Ovary (tissue), 3 donors: ENCODE measurements around the gene PAX2.

ENCODE experiments used
- POLR2A ChIP-seq: fragments of 450-650 bp; IDR thresholded peaks from one replicate; pipeline ENCODE4 v1.6.1; 2017; ENCODE audit warnings: antibody characterized with exemption, mild to moderate bottlenecking, moderate library complexity
- TF ChIP-seq, protein P1 (sequence below), 3 donors: fragments of 450-650 bp in 2 of 3; fragments of 200-600 bp in 1 of 3; IDR thresholded peaks; one replicate each; pipeline versions ENCODE4 v1.5.1 to v1.8.0; 2016 to 2022; ENCODE audit warnings: antibody characterized with exemption in 3 of 3, mild to moderate bottlenecking in 1 of 3
- donor health status: DM: no; HTN: no; CAD: no.

DNA sequence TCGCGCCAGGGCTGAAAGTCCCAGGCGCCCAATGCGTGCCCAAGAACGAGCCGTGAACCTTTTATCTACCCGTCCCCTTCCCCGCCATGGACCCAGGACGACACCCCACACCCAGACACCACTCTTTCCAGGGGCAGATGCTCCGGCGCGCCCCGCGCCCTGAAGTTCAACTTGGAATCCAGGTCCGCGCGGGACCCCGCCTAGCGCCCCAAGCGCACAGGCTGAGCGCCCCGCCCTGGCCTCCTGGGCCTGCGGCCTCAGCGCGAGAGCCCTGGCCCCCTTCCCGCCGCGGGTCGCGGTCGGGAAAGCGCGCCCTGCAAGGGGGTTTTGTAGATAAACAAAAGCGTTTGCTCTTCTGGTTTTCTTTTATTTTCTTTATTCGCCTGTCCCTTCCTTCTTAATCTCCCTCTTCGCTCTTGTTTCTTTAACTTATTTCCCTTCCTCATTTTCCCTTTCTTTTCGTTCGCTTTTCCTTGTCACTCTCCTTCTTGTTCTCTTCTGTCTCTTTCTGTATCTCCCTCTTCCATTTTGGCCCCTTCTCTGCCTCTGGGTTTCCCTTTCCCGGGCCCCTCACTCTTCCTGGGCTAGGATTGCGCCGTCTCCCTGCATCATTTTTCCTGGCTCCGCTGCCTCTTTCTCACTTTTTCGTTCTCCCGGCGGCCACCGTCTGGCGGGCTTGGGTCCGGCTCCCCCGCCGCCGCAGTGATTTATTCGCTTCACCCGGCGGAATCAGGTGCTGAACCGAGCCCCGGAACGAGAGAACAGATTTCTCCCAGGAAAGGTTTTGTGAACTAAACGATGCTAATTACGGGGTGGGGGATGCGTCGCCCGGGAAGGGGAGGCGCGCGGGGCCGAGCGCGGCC lies 15.3 kb upstream of the PAX2 start:
- TF ChIP-seq, protein P1, sequence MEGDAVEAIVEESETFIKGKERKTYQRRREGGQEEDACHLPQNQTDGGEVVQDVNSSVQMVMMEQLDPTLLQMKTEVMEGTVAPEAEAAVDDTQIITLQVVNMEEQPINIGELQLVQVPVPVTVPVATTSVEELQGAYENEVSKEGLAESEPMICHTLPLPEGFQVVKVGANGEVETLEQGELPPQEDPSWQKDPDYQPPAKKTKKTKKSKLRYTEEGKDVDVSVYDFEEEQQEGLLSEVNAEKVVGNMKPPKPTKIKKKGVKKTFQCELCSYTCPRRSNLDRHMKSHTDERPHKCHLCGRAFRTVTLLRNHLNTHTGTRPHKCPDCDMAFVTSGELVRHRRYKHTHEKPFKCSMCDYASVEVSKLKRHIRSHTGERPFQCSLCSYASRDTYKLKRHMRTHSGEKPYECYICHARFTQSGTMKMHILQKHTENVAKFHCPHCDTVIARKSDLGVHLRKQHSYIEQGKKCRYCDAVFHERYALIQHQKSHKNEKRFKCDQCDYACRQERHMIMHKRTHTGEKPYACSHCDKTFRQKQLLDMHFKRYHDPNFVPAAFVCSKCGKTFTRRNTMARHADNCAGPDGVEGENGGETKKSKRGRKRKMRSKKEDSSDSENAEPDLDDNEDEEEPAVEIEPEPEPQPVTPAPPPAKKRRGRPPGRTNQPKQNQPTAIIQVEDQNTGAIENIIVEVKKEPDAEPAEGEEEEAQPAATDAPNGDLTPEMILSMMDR (IDR thresholded peaks at IDR 0.05), result no peak
- no peak for TF ChIP-seq POLR2A
